GM18498 (cell line): ENCODE results near the gene IGHMBP2.

Experiments used
- ATAC-seq: cut with Tn5 transposase; IDR thresholded peaks from one replicate; pipeline ENCODE4 v1.9.1; 2021; ENCODE audit warnings: mild to moderate bottlenecking, moderate library complexity; ENCODE audit not compliant: unreplicated experiment

IGHMBP2 gene

GRCh38 chr11:68889948-68890446 is 13.7 kb upstream of the IGHMBP2 start:
- no peak for ATAC-seq

GRCh38 chr11:68890490-68891231 is 13.0 kb upstream of the IGHMBP2 start:
- ATAC-seq: no peak

GRCh38 chr11:68891351-68891948 is 12.2 kb upstream of the IGHMBP2 start:
- no peak for ATAC-seq

- no peak for ATAC-seq
Observed at GRCh38 chr11:68892576-68892975, 11.1 kb upstream of the IGHMBP2 start.

GRCh38 chr11:68893282-68893681 is 10.4 kb upstream of the IGHMBP2 start:
- no peak for ATAC-seq

- ATAC-seq: no peak
Observed at GRCh38 chr11:68896171-68896959, 7.3 kb upstream of the IGHMBP2 start.

GRCh38 chr11:68897441-68897840 is 6.2 kb upstream of the IGHMBP2 start:
- no peak for ATAC-seq

- no peak for ATAC-seq
Observed at GRCh38 chr11:68900835-68901381, 2.8 kb upstream of the IGHMBP2 start.

- peak; percentile 22 for ATAC-seq
Observed at GRCh38 chr11:68904248-68904847, 657 bp downstream of the IGHMBP2 start.

GRCh38 chr11:68905421-68906360 is 2.0 kb downstream of the IGHMBP2 start:
- ATAC-seq: no peak

- ATAC-seq: no peak
Observed at GRCh38 chr11:68908273-68908672, 4.6 kb downstream of the IGHMBP2 start.

- no peak for ATAC-seq
Observed at GRCh38 chr11:68910965-68911364, 7.3 kb downstream of the IGHMBP2 start.

- ATAC-seq: no peak
Observed at GRCh38 chr11:68911731-68912130, 8.0 kb downstream of the IGHMBP2 start.

GRCh38 chr11:68912254-68912653 is 8.6 kb downstream of the IGHMBP2 start:
- no peak for ATAC-seq

GRCh38 chr11:68913188-68913587 is 9.5 kb downstream of the IGHMBP2 start:
- no peak for ATAC-seq

GRCh38 chr11:68914761-68915160 is 11.1 kb downstream of the IGHMBP2 start:
- ATAC-seq: no peak

- ATAC-seq: no peak
Observed at GRCh38 chr11:68916439-68916838, 12.7 kb downstream of the IGHMBP2 start.

- no peak for ATAC-seq
Observed at GRCh38 chr11:68923614-68924013, 19.9 kb downstream of the IGHMBP2 start.

GRCh38 chr11:68924073-68924925 is 20.6 kb downstream of the IGHMBP2 start:
- no peak for ATAC-seq
